GM21360 (cell line): ENCODE results near the gene SATB2.

Experiments
- ATAC-seq: cut with Tn5 transposase; IDR thresholded peaks from one replicate; pipeline ENCODE4 v1.9.1; 2021; ENCODE audit warnings: mild to moderate bottlenecking, moderate library complexity; ENCODE audit not compliant: unreplicated experiment

Gene SATB2

GRCh38 chr2:199457147-199458008 is at the start of gene SATB2:
TSS of gene SATB2 (minus strand) at chr2:199457939. CDS start at chr2:199456037, 1,902 bp downstream.
- no peak for ATAC-seq

- ATAC-seq, result no peak
These were observed 48.1 kb upstream of the SATB2 start for GRCh38 chr2:199505755-199506403.

GRCh38 chr2:199503148-199503547 is 45.4 kb upstream of the SATB2 start:
- no peak for ATAC-seq

- ATAC-seq, result no peak
These were observed 41.3 kb upstream of the SATB2 start for GRCh38 chr2:199499005-199499404.

GRCh38 chr2:199495147-199495546 is 37.4 kb upstream of the SATB2 start:
- no peak for ATAC-seq

GRCh38 chr2:199490049-199490448 is 32.3 kb upstream of the SATB2 start:
- ATAC-seq, result no peak

- ATAC-seq, result peak; percentile 69
These were observed 31.1 kb upstream of the SATB2 start for GRCh38 chr2:199488772-199489400.

GRCh38 chr2:199485732-199486335 is 28.1 kb upstream of the SATB2 start:
- no peak for ATAC-seq

GRCh38 chr2:199484927-199485326 is 27.2 kb upstream of the SATB2 start:
- no peak for ATAC-seq

GRCh38 chr2:199480966-199481365 is 23.2 kb upstream of the SATB2 start:
- no peak for ATAC-seq

GRCh38 chr2:199477277-199477834 is 19.6 kb upstream of the SATB2 start:
- ATAC-seq, result no peak

- ATAC-seq, result peak; percentile 97
These were observed 13.8 kb upstream of the SATB2 start for GRCh38 chr2:199471443-199472057.

- no peak for ATAC-seq
These were observed 13.1 kb upstream of the SATB2 start for GRCh38 chr2:199470672-199471442.

GRCh38 chr2:199470361-199470671 is 12.6 kb upstream of the SATB2 start:
- ATAC-seq, result no peak

- ATAC-seq, result no peak
These were observed 12.0 kb upstream of the SATB2 start for GRCh38 chr2:199469514-199470360.

- no peak for ATAC-seq
These were observed 11.1 kb upstream of the SATB2 start for GRCh38 chr2:199468561-199469513.

GRCh38 chr2:199467066-199467822 is 9.5 kb upstream of the SATB2 start:
- ATAC-seq, result no peak
